ENCODE data around the gene FLOT1. TPM values are rescaled to one million over a fixed set of nuclear protein-coding genes. Genes with fewer than 3 reads are reported as not detected.

The FLOT1 gene
- total RNA-seq, 1 donor from 2014 or later = 56.2 TPM

- no peak for DNase-seq (ENCODE audit: low read depth in 2 of 2)
These were observed 38.7 kb downstream of the FLOT1 start for GRCh38 chr6:30703821-30704220.

GRCh38 chr6:30703011-30703410 is 39.5 kb downstream of the FLOT1 start:
- no peak for DNase-seq (ENCODE audit: low read depth in 2 of 2)

GRCh38 chr6:30700340-30700739 is 42.1 kb downstream of the FLOT1 start:
- DNase-seq (ENCODE audit: low read depth in 2 of 2) = peak in 1 of 2 donors; percentile 50

GRCh38 chr6:30696432-30696831 is 46.1 kb downstream of the FLOT1 start:
- no peak for DNase-seq (ENCODE audit: low read depth in 2 of 2)

- no peak for DNase-seq (ENCODE audit: low read depth in 2 of 2)
These were observed 51.2 kb downstream of the FLOT1 start for GRCh38 chr6:30691208-30691847.

GRCh38 chr6:30690403-30691207 is 51.9 kb downstream of the FLOT1 start, which contains the start of gene NRM:
TSS of gene NRM (minus strand) at chr6:30690984. CDS start at chr6:30690974, 10 bp downstream.
- DNase-seq (ENCODE audit: low read depth in 2 of 2) = peak; percentile 82 to 85

GRCh38 chr6:30689985-30690384 is 52.5 kb downstream of the FLOT1 start:
- DNase-seq (ENCODE audit: low read depth in 2 of 2) = no peak

GRCh38 chr6:30689022-30689865 is 53.2 kb downstream of the FLOT1 start:
- DNase-seq (ENCODE audit: low read depth in 2 of 2) = no peak

- no peak for DNase-seq (ENCODE audit: low read depth in 2 of 2)
These were observed 53.9 kb downstream of the FLOT1 start for GRCh38 chr6:30688569-30688968.

- peak in 1 of 2 donors; percentile 48 for DNase-seq (ENCODE audit: low read depth in 2 of 2)
These were observed 54.6 kb downstream of the FLOT1 start for GRCh38 chr6:30687659-30688431.

- peak; percentile 84 to 96 for DNase-seq (ENCODE audit: low read depth in 2 of 2)
These were observed 55.4 kb downstream of the FLOT1 start for GRCh38 chr6:30686908-30687658.

GRCh38 chr6:30686009-30686907 is 56.2 kb downstream of the FLOT1 start, which contains the start of gene PPP1R18:
TSS of gene PPP1R18 (minus strand) at chr6:30686645. CDS start at chr6:30686018, 627 bp downstream.
- DNase-seq (ENCODE audit: low read depth in 2 of 2) = peak; percentile 68 to 70

GRCh38 chr6:30685157-30686008 is 57.1 kb downstream of the FLOT1 start:
- peak; percentile 47 to 65 for DNase-seq (ENCODE audit: low read depth in 2 of 2)

- DNase-seq (ENCODE audit: low read depth in 2 of 2) = peak; percentile 36 to 65
These were observed 57.9 kb downstream of the FLOT1 start for GRCh38 chr6:30684386-30685156.

- no peak for DNase-seq (ENCODE audit: low read depth in 2 of 2)
These were observed 58.5 kb downstream of the FLOT1 start for GRCh38 chr6:30683980-30684338.

GRCh38 chr6:30683183-30683979 is 59.1 kb downstream of the FLOT1 start:
- peak; percentile 46 to 51 for DNase-seq (ENCODE audit: low read depth in 2 of 2)

Data from lung microvascular endothelial cell (primary cell).